ENCODE measurements around the gene NUAK1. TPM values are rescaled to one million over a fixed set of nuclear protein-coding genes. Genes with fewer than 3 reads are reported as not detected.
"Not testable (repeated sequence)": the region's sequence is repeated elsewhere in the genome, so short reads cannot be mapped to it uniquely, and the experiment has no call there.

The NUAK1 gene
- total RNA-seq, 1 donor from 2014 or later, result 38.8 TPM

DNA sequence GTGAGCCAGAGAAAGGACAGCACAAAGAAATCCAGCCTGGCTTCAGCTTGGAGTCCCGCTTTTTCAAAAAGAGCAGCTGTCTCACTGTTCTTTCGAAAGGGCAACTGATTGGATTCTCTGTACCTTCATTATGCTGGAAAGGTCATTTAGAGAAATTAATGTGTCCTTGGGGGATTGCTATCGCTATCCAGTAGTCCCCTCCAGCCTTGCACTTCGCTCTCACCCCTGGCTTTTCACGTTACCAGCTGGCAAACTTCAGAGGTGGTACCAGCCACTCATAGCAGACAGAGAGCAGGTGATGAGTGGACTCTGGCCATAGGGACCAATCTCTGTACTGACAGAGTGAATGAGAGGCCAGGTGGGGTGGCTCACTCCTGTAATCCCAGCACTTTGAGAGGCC, 11.8 kb upstream of the NUAK1 start:
- no peak for ATAC-seq
- intact Hi-C loops (cut with micrococcal nuclease), result no loop called here

GRCh38 chr12:106149096-106149784, 10.5 kb upstream of the NUAK1 start:
- no peak for DNase-seq
- peak; percentile 15 for ATAC-seq

More for the DNA sequence above, 11.8 kb upstream of the NUAK1 start:
- no peak for DNase-seq

GRCh38 chr12:106147956-106148355, 9.2 kb upstream of the NUAK1 start:
- intact Hi-C loops (cut with micrococcal nuclease), result no loop called here
- peak; percentile 88 for ATAC-seq

More at GRCh38 chr12:106149096-106149784, 10.5 kb upstream of the NUAK1 start:
- intact Hi-C loops (cut with micrococcal nuclease), result no loop called here

GRCh38 chr12:106146987-106147386, 8.2 kb upstream of the NUAK1 start:
- ATAC-seq (no peak), DNase-seq (no peak)
- intact Hi-C loops (cut with micrococcal nuclease), result no loop called here

More at GRCh38 chr12:106147956-106148355, 9.2 kb upstream of the NUAK1 start:
- peak; percentile 95 for DNase-seq

GRCh38 chr12:106145539-106146447, 7.0 kb upstream of the NUAK1 start:
- intact Hi-C loops (cut with micrococcal nuclease), result no loop called here
- DNase-seq, result peak; percentile 57
- peak; percentile 64 for ATAC-seq

GRCh38 chr12:106144847-106145246, 6.1 kb upstream of the NUAK1 start:
- ATAC-seq (no peak), DNase-seq (no peak)
- intact Hi-C loops (cut with micrococcal nuclease), result no loop called here

- intact Hi-C loops (cut with micrococcal nuclease), result no loop called here
- ATAC-seq (no peak), DNase-seq (no peak)
Observed at GRCh38 chr12:106142591-106143261, 4.0 kb upstream of the NUAK1 start.

DNA sequence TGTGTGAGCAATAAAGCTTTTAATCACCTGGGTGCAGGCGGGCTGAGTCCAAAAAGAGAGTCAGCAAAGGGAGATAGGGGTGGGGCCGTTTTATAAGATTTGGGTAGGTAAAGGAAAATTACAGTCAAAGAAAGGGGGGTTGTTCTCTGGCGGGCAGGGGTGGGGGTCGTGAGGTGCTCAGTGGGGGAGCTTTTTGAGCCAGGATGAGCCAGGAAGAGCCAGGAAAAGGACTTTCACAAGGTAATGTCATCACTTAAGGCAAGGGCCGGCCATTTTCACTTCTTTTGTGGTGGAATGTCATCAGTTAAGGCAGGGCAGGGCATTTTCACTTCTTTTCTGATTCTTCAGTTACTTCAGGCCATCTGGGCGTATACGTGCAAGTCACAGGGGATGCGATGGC, 3.2 kb upstream of the NUAK1 start:
- ATAC-seq; intact Hi-C loops (cut with micrococcal nuclease); DNase-seq: not testable (repeated sequence)

- ATAC-seq, result peak; percentile 36
- DNase-seq, result no peak
- intact Hi-C loops (cut with micrococcal nuclease), result no loop called here
Observed at GRCh38 chr12:106141452-106141851, 2.7 kb upstream of the NUAK1 start.

GRCh38 chr12:106141003-106141402, 2.2 kb upstream of the NUAK1 start:
- intact Hi-C loops (cut with micrococcal nuclease), result no loop called here
- ATAC-seq (no peak), DNase-seq (no peak)

DNA sequence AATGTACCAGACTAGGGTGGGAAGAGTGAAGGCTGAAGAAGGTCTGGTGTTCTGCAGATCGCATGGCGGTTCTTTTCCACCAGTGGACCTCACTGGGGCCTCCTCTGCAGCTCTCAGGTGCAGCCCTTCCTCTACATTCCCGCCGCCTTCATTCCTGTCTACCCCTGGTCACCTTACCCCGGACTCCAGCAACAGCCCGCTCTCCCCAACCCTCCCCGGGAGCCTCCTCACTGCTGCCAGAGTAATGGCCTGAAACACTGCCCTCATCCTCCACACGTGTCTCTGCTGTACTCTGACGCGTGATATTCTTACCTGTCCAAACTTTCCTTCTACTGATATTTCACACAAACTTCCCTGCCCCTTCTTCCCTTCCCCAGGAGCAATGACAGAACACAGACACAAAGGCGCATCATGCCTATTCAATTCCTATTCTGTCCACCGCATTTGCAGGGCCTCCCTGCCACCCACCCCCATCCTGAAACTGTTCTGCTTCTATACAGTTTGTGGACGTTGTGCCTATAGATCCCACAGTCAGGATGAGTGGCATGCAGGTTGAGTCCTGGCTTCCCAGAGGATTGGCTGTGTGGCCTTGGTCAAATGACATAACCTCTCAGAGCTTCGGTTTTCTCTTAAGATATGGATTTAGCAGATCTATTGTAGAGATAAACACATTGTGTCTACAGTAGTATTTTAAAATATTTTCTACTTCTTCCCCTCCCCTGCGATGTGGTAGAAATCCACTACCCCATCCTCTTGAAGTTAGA, 1.7 kb upstream of the NUAK1 start:
- ATAC-seq (peak; percentile 17), DNase-seq (no peak)
- intact Hi-C loops (cut with micrococcal nuclease), result no loop called here

- ATAC-seq (peak; percentile 60), DNase-seq (peak; percentile 87)
- intact Hi-C loops (cut with micrococcal nuclease), result loop anchor here (5.0 to 10.0 kb wide), 3 partner anchors 215 to 717 kb away; no protein-coding TSS in a partner anchor
Observed at GRCh38 chr12:106139422-106140171, 843 bp upstream of the NUAK1 start.

DNA sequence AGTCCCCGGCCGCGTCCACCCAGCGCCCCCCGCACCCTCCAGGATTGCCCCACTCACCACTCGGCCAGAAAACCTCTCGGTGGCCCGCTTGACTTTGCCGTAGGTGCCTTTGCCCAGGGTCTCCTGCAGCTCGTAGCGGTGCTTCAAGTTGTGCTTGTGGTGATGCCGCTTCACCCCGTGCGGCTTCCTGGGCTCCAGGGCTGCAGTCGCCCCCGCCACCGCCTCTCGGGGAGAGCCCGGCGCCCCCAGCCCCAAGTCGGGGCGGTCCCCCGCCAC, 459 bp downstream of the NUAK1 start:
- intact Hi-C loops (cut with micrococcal nuclease), result loop anchor here (5.0 to 10.0 kb wide), 3 partner anchors 213 to 716 kb away; no protein-coding TSS in a partner anchor
- DNase-seq (peak; percentile 56), ATAC-seq (peak; percentile 2)

GRCh38 chr12:106137530-106138356, 1.0 kb downstream of the NUAK1 start:
- intact Hi-C loops (cut with micrococcal nuclease), result loop anchor here (5.0 to 10.0 kb wide), 3 partner anchors 213 to 715 kb away; no protein-coding TSS in a partner anchor
- DNase-seq, result no peak

DNA sequence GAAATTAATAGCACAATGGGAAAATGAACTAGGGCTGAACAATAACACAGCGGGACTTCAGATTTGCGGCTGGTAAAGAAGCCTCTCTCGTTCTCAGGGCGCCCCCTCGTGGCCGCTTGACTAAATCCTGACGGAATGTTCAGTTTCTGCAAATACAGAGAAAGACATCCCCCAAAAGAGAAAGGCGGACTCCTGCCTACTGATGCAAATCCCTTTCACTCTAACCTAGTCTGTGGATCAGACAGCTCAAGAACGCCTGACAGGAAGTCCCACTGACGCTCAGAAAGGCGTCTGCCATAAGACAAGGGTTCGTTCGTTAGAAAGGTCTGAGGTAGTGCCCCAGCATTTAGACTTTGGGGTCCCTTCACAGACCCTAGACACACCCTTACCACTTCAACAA, 2.5 kb downstream of the NUAK1 start:
- DNase-seq, result peak; percentile 94
- ATAC-seq, result peak; percentile 11
- intact Hi-C loops (cut with micrococcal nuclease), result loop anchor here (5.0 to 10.0 kb wide), 3 partner anchors 211 to 714 kb away; no protein-coding TSS in a partner anchor

More at GRCh38 chr12:106137530-106138356, 1.0 kb downstream of the NUAK1 start:
- no peak for ATAC-seq

DNA sequence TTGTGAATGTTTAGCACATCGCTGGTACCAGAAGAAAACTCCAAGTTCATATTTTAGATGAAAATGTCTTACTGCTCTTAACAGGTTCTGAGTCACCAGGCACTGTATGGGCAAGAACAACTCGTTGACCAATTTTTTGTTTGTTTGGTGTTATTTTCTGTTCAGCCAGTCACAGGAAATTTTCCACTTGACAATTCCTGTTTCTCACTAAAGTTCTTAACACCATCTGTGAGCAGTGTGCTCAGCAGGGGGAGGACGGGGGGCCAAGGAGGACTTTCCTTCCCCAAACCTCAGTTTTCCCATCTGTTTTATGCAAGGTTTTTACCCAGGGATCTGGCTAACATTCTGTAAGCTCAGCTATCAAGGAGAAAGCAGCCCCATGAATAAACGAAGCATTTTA, 3.0 kb downstream of the NUAK1 start:
- intact Hi-C loops (cut with micrococcal nuclease), result loop anchor here (5.0 to 10.0 kb wide), 3 partner anchors 211 to 713 kb away; no protein-coding TSS in a partner anchor
- ATAC-seq (no peak), DNase-seq (no peak)

DNA sequence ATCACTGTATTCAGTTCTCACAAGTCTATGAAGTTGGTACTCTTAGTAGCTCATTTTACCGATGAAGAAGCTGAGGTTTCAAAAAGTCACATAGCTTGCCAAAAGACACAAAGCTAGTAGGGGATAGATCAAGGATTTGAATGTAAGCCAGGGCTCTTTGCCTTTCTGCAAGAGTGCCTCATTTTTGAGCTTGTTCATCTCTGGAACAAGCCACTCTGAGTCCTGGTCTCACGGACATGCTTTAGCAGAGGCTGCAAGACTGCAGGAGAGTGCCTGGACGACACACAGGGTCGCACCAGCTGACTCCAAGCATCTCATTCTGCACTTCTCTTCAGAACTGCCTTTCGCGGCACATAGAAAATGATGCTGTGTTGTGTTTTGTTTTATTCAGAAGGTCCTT, 3.7 kb downstream of the NUAK1 start:
- DNase-seq, result no peak
- no peak for ATAC-seq
- intact Hi-C loops (cut with micrococcal nuclease), result loop anchor here (5.0 to 10.0 kb wide), 3 partner anchors 210 to 713 kb away; no protein-coding TSS in a partner anchor

All from left ventricle myocardium superior (tissue), 1 donor.